Lower leg skin (tissue), 3 donors: ENCODE data around the gene KCNT1.

Source experiments
- CTCF ChIP-seq, 3 donors: fragments of 450-650 bp; IDR thresholded peaks; one replicate each; pipeline ENCODE4 v1.5.1; 2016; ENCODE audit warnings: antibody characterized with exemption in 3 of 3, mild to moderate bottlenecking in 3 of 3, moderate library complexity in 2 of 3
- POLR2A ChIP-seq, 2 donors: fragments of 450-650 bp; IDR thresholded peaks; one replicate each; pipeline ENCODE4 v1.6.1; 2016 to 2017; ENCODE audit warnings: antibody characterized with exemption in 2 of 2, mild to moderate bottlenecking in 1 of 2, moderate library complexity in 1 of 2

GRCh38 chr9:135719472-135719871 is 17.5 kb downstream of the KCNT1 start:
- TF ChIP-seq CTCF (IDR thresholded peaks at IDR 0.05) (no peak), POLR2A (IDR thresholded peaks at IDR 0.05) (no peak)
